ENCODE data around the gene ABHD12.

Gene ABHD12

DNA sequence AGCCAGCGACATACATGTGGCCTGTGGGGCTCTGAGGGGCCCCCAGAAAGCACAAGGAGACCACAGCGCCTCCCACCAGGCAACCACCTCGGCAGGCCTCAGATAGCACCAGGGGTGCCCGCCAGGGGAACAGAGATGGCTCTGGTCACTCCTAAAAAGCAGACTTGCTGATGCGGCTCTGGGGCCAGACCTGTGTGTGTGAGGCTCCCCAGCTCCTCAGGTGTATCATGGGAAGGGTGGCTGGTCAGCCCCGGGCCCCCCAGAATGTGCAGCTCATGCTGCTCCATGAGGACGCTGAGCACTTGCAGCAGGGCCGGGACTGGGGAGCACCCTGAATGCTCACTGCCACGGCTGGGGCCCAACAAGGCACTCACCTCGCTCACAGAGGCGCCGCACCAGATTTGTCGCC lies 82.5 kb downstream of the ABHD12 start:
- Histone ChIP-seq H3K36me3 (ENCODE audit: control insufficient read depth, low read depth, low read length) (peaks cover 6% of the 10 kb centered on the region), H3K4me3 (ENCODE audit: low read length) (no peak overlapping the region)

DNA sequence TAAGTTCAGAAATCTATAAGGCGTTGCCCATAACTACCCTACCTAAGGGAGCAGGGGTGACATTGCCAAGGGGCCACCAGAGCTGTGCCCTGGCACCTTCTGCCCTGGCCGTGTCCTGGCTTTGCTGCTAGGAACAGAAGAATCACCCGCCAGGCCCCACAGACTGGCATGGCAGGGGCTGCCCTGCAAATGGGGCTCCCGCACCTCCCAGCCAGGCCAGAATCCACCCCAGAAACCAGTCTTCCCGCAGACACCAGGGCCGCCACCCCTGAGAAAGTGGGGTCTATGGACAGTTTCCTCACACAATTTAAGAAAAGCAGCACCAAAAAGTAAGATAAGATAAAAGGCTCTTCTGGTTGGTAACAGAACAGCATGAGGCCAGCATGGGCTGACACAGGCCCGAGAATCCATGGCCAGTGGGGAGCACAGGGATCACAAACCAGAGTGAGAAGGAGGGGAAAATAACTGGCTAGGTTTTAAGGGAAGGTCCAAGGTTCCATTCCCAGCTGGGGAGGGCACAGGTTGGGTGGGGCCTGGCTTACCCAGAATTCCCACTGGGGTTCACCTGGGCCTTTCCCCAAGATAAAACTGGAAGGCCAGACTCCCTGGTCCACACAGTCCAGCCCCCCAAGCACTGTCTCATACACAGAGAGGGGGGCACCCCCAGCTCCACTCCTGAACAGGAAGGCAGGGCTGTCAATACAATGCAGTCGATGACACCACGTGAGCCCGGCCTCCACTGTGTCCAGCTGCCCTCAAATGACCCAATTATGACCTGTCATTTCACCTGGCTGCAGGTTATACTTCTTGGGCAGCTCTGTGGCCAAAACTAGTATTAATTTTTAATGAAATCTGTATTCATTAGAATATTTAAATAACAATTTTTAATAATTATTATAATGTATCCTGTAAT lies 83.4 kb downstream of the ABHD12 start:
- H3K36me3 ChIP-seq (ENCODE audit: control insufficient read depth, low read depth, low read length), result peaks cover 6% of the 10 kb centered on the region
- no peak overlapping the region for H3K4me3 ChIP-seq (ENCODE audit: low read length)
- H3K9ac ChIP-seq (ENCODE audit: low read length), result no peak overlapping the region
- H3K4me1 ChIP-seq (ENCODE audit: control insufficient read depth, low read depth, low read length), result no peaks in the 10 kb centered on the region
- no peak overlapping the region for H3K27ac ChIP-seq (ENCODE audit: low read length)
- H3K9me3 ChIP-seq (ENCODE audit: control insufficient read depth, low read depth, low read length), result no peaks in the 10 kb centered on the region
- no peaks in the 10 kb centered on the region for H3K27me3 ChIP-seq (ENCODE audit: control insufficient read depth, insufficient read depth, low read length)

More for the DNA sequence above, 82.5 kb downstream of the ABHD12 start:
- Histone ChIP-seq H3K9me3 (ENCODE audit: control insufficient read depth, low read depth, low read length) (no peaks in the 10 kb centered on the region), H3K27ac (ENCODE audit: low read length) (no peak overlapping the region), H3K4me1 (ENCODE audit: control insufficient read depth, low read depth, low read length) (no peaks in the 10 kb centered on the region), H3K27me3 (ENCODE audit: control insufficient read depth, insufficient read depth, low read length) (no peaks in the 10 kb centered on the region), H3K9ac (ENCODE audit: low read length) (no peak overlapping the region)

DNA sequence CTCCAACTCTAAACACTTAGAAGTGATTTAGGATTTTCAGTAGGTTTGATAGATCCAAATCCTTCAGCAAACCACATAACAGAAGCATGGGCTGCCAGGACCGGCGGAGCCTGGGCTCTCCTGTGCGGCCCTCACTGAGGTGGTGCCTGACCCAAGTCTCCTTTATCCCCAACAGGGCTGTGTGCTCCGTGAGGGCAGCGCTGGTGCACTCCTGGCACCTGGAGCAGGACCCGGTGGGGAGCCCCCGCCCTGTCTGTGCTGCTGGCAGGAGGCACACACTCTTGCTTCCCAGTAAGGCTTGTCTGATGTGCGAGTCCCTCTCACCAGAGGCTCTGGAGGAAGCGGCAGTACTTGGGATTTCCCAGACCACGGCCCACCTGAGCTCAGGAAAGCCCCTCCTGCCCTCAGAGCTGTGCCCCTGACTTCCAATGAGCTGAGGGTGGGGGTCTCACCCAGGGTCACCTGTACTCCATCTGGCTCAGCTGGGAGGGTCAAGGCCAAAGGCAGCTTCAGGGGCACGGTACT lies 86.5 kb downstream of the ABHD12 start:
- Histone ChIP-seq H3K9me3 (ENCODE audit: control insufficient read depth, low read depth, low read length) (no peaks in the 10 kb centered on the region), H3K4me3 (ENCODE audit: low read length) (no peak overlapping the region), H3K27me3 (ENCODE audit: control insufficient read depth, insufficient read depth, low read length) (no peaks in the 10 kb centered on the region), H3K27ac (ENCODE audit: low read length) (no peak overlapping the region), H3K4me1 (ENCODE audit: control insufficient read depth, low read depth, low read length) (no peaks in the 10 kb centered on the region), H3K9ac (ENCODE audit: low read length) (no peak overlapping the region), H3K36me3 (ENCODE audit: control insufficient read depth, low read depth, low read length) (peaks cover 6% of the 10 kb centered on the region)

DNA sequence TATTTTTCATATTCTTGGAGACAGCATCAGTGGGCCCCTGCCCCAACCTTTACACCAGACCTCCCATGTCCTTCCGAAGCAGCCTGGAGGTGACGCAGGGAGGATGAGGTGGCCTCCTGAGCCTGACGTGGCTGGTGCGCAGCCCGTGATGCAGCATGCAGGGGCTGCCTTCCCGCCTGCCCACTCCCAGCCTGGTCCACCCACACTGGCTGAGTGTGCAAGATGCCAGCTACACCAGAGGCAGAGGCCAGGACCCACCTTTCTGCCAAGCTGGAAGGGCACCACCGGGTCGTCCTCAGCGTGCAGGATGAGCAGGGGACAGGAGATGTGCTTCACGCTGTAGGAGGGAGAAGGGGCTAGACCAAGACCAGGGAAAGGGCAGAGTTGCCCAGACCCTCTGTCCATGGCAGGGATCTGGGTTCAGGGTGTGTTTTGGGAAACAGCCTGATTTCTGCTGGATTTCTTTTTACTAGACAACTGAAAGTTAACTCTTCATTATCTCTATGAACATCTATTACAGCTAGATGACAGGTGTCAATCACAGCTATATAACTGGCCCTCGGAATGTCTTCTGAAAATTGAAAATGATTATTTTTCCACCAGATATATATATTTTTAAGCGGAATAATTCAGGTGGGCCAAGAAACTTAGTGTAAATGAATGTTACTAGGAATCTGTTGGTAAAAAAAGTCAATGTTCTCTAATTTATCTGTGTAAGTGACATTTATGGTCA lies 87.2 kb downstream of the ABHD12 start:
- no peaks in the 10 kb centered on the region for H3K4me1 ChIP-seq (ENCODE audit: control insufficient read depth, low read depth, low read length)
- no peak overlapping the region for H3K27ac ChIP-seq (ENCODE audit: low read length)
- H3K9ac ChIP-seq (ENCODE audit: low read length), result no peak overlapping the region
- H3K36me3 ChIP-seq (ENCODE audit: control insufficient read depth, low read depth, low read length), result peaks cover 6% of the 10 kb centered on the region
- no peak overlapping the region for H3K4me3 ChIP-seq (ENCODE audit: low read length)
- H3K27me3 ChIP-seq (ENCODE audit: control insufficient read depth, insufficient read depth, low read length), result no peaks in the 10 kb centered on the region
- no peaks in the 10 kb centered on the region for H3K9me3 ChIP-seq (ENCODE audit: control insufficient read depth, low read depth, low read length)

DNA sequence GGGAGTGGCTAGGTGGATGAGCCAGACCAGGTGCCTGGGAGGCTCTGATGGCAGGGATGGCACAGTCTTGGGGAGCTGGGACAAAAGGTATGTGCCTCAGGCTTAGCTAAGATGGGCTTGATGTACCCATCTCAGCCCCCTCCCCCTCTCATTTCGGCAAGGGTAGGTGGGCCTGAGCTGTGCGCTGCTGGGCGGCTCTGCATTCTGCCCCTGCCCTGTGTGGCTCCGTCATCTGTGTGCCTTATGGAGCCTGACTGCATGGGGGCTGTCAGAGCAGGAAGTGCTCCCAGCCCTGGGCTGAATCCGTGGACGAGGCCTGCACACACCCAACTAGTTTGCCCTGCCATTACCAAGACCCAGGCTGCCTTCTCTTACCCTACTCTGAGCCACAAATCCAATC lies 88.0 kb downstream of the ABHD12 start:
- no peak overlapping the region for H3K9ac ChIP-seq (ENCODE audit: low read length)
- H3K9me3 ChIP-seq (ENCODE audit: control insufficient read depth, low read depth, low read length), result no peaks in the 10 kb centered on the region
- H3K27ac ChIP-seq (ENCODE audit: low read length), result no peak overlapping the region
- no peaks in the 10 kb centered on the region for H3K27me3 ChIP-seq (ENCODE audit: control insufficient read depth, insufficient read depth, low read length)
- peaks cover 2% of the 10 kb centered on the region for H3K4me1 ChIP-seq (ENCODE audit: control insufficient read depth, low read depth, low read length)
- H3K36me3 ChIP-seq (ENCODE audit: control insufficient read depth, low read depth, low read length), result peaks cover 6% of the 10 kb centered on the region
- H3K4me3 ChIP-seq (ENCODE audit: low read length), result no peak overlapping the region

DNA sequence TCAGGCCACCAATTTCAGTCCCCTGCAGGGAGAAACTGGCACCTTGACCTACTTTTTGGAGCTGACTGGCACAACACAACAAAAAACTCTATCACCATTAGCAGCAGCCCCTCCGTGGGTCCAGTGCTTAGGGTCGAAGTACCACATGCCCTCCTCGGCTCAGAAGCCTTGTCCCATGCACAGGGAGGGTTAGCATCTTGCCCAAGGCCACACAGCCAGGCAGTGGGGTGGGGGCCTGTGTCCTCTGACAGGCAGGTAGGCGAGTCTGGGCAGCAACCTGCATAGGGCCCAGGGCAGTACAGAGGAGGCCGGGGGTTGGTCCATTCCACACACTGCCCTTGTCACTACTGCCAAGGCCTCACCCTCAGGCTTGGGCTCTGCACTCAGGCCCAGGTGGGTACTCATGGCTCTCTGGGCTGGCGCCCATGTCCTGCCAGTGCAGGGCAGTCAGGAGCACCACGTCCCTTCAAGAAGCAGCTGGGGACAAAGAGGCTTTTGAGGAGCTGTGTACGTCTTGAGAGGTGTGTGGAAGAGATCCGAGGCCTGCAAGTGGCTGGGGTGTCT lies 89.2 kb downstream of the ABHD12 start:
- Histone ChIP-seq H3K4me3 (ENCODE audit: low read length) (no peak overlapping the region), H3K9me3 (ENCODE audit: control insufficient read depth, low read depth, low read length) (no peaks in the 10 kb centered on the region), H3K36me3 (ENCODE audit: control insufficient read depth, low read depth, low read length) (no peaks in the 10 kb centered on the region), H3K27me3 (ENCODE audit: control insufficient read depth, insufficient read depth, low read length) (no peaks in the 10 kb centered on the region), H3K9ac (ENCODE audit: low read length) (no peak overlapping the region), H3K27ac (ENCODE audit: low read length) (no peak overlapping the region), H3K4me1 (ENCODE audit: control insufficient read depth, low read depth, low read length) (peaks cover 3% of the 10 kb centered on the region)

DNA sequence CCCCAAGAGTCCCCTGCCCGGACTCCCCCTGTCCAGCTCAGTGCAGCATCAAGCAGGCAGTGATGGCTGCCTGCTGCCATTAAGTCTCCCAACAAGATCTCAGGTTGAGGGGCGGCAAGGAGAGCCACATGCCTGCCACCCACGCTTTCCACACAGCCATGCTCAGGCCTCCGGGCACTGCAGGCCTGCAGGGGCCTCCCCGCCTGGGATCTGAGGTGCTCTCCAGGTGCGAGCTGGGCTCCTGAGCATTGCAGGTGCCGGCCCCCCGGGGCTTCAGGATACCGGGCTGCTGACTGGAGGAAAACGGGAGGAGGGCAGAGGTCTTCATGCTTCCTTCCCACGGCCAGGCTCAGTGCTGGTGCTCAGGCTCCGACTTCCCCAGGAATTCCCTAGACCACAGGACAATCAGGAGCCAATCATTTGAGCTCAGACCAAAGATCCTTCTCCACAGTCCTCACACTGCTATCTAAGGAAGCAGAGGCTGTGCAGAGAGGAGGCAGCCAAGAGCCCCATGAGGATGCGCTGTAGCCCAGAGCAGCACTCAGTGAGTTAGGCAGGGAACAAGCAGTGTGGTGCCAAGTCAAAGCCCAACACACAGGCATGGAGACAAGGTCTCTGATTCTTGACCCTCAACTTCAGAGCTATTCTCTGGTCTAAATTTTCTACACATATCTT lies 90.0 kb downstream of the ABHD12 start:
- no peak overlapping the region for H3K9ac ChIP-seq (ENCODE audit: low read length)
- H3K4me3 ChIP-seq (ENCODE audit: low read length), result no peak overlapping the region
- no peaks in the 10 kb centered on the region for H3K9me3 ChIP-seq (ENCODE audit: control insufficient read depth, low read depth, low read length)
- H3K36me3 ChIP-seq (ENCODE audit: control insufficient read depth, low read depth, low read length), result peaks cover 4% of the 10 kb centered on the region
- no peaks in the 10 kb centered on the region for H3K27me3 ChIP-seq (ENCODE audit: control insufficient read depth, insufficient read depth, low read length)
- no peak overlapping the region for H3K27ac ChIP-seq (ENCODE audit: low read length)
- peaks cover 3% of the 10 kb centered on the region for H3K4me1 ChIP-seq (ENCODE audit: control insufficient read depth, low read depth, low read length)

DNA sequence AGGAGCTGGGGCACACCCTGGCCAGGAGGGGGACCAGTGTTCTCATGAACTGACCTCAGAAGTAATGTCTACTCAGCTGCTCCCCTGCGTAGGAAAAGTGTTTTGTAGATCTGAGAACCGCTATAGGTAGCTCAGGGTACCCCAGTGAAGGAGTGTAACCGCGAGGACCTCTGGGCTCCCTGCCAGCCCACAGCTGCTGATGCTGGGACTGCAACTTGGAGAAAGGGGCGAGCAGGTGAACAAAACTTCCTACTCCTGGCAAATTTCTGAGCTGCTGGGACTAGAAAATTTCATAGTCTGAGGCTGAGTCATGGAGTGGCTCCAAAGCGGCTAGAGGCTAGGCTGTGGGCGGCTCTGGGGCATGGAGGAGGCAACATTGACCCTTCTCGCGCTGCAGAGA lies 90.8 kb downstream of the ABHD12 start:
- Histone ChIP-seq H3K4me1 (ENCODE audit: control insufficient read depth, low read depth, low read length) (peaks cover 4% of the 10 kb centered on the region), H3K9ac (ENCODE audit: low read length) (no peak overlapping the region), H3K4me3 (ENCODE audit: low read length) (no peak overlapping the region), H3K36me3 (ENCODE audit: control insufficient read depth, low read depth, low read length) (peaks cover 4% of the 10 kb centered on the region), H3K27ac (ENCODE audit: low read length) (no peak overlapping the region), H3K9me3 (ENCODE audit: control insufficient read depth, low read depth, low read length) (no peaks in the 10 kb centered on the region), H3K27me3 (ENCODE audit: control insufficient read depth, insufficient read depth, low read length) (no peaks in the 10 kb centered on the region)

DNA sequence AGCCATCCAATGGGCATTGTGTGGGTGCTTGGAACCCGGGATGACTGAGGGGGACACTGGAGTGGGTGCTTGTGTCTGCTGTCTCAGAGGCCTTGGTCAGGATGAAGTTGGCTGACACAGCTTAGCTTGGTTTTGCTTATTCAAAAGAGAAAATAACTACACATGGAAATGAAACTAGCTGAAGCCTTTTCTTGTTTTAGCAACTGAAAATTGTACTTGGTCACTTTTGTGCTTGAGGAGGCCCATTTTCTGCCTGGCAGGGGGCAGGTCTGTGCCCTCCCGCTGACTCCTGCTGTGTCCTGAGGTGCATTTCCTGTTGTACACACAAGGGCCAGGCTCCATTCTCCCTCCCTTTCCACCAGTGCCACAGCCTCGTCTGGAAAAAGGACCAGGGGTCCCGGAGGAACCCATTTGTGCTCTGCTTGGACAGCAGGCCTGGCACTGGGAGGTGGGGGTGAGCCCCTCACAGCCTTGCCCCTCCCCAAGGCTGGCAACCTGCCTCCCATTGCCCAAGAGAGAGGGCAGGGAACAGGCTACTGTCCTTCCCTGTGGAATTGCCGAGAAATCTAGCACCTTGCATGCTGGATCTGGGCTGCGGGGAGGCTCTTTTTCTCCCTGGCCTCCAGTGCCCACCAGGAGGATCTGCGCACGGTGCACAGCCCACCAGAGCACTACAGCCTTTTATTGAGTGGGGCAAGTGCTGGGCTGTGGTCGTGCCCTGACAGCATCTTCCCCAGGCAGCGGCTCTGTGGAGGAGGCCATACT lies 93.3 kb downstream of the ABHD12 start:
- no peaks in the 10 kb centered on the region for H3K27me3 ChIP-seq (ENCODE audit: control insufficient read depth, insufficient read depth, low read length)
- H3K9me3 ChIP-seq (ENCODE audit: control insufficient read depth, low read depth, low read length), result no peaks in the 10 kb centered on the region
- no peak overlapping the region for H3K9ac ChIP-seq (ENCODE audit: low read length)
- H3K27ac ChIP-seq (ENCODE audit: low read length), result no peak overlapping the region
- H3K4me1 ChIP-seq (ENCODE audit: control insufficient read depth, low read depth, low read length), result peaks cover 6% of the 10 kb centered on the region
- H3K36me3 ChIP-seq (ENCODE audit: control insufficient read depth, low read depth, low read length), result peaks cover 4% of the 10 kb centered on the region
- H3K4me3 ChIP-seq (ENCODE audit: low read length), result no peak overlapping the region

DNA sequence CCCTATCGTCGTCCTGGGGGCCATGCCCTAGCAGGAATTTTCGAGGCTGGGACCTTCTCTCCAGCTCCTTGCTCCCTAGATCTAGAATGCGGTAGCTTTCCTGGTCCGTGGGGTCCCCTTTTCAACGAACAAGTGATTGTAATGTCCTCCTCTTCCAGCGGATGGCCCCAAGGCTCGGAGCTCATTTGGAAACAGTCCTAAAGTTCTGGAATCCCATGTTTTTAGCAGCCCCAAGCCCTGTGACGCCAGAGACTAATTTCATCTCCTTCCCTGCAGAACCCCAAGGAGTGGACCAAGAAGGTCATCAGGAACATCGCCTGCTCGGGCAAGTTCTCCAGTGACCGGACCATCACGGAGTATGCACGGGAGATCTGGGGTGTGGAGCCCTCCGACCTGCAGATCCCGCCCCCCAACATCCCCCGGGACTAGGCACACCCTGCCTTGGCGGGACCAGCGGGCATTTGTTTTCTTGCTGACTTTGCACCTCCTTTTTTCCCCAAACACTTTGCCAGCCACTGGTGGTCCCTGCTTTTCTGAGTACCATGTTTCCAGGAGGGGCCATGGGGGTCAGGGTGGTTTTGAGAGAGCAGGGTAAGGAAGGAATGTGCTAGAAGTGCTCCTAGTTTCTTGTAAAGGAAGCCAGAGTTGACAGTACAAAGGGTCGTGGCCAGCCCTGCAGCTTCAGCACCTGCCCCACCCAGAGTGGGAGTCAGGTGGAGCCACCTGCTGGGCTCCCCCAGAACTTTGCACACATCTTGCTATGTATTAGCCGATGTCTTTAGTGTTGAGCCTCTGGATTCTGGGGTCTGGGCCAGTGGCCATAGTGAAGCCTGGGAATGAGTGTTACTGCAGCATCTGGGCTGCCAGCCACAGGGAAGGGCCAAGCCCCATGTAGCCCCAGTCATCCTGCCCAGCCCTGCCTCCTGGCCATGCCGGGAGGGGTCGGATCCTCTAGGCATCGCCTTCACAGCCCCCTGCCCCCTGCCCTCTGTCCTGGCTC lies 94.2 kb downstream of the ABHD12 start:
- Histone ChIP-seq H3K4me1 (ENCODE audit: control insufficient read depth, low read depth, low read length) (peaks cover 6% of the 10 kb centered on the region), H3K9ac (ENCODE audit: low read length) (no peak overlapping the region), H3K4me3 (ENCODE audit: low read length) (no peak overlapping the region), H3K27me3 (ENCODE audit: control insufficient read depth, insufficient read depth, low read length) (no peaks in the 10 kb centered on the region), H3K36me3 (ENCODE audit: control insufficient read depth, low read depth, low read length) (peaks cover 4% of the 10 kb centered on the region), H3K27ac (ENCODE audit: low read length) (no peak overlapping the region), H3K9me3 (ENCODE audit: control insufficient read depth, low read depth, low read length) (no peaks in the 10 kb centered on the region)
